Liver (tissue), 3 donors: ENCODE data around the gene LAD1.

ENCODE experiments used
- CTCF ChIP-seq: fragments of 150-350 bp; IDR thresholded peaks from 2 replicates; pipeline ENCODE4 v1.5.1; 2017; ENCODE audit warnings: improper control_type of control experiment, low read depth, low read length; ENCODE audit not compliant: missing input control
- FOXA1 ChIP-seq: IDR thresholded peaks from 2 replicates; pipeline ENCODE4 v1.6.1; 2016; ENCODE audit warnings: antibody characterized with exemption
- GABPA ChIP-seq, 2 donors: IDR thresholded peaks in 1 of 2; conservative IDR thresholded peaks in 1 of 2; 2 replicates each; pipeline ENCODE4 v1.6.1; 2016; ENCODE audit warnings: antibody characterized with exemption in 2 of 2, mild to moderate bottlenecking in 1 of 2, moderate library complexity in 1 of 2
- HNF4G ChIP-seq: IDR thresholded peaks from 2 replicates; pipeline ENCODE4 v1.6.1; 2016; ENCODE audit warnings: antibody characterized with exemption
- JUND ChIP-seq, 2 donors: IDR thresholded peaks; 2 replicates each; pipeline ENCODE4 v1.6.1; 2016; ENCODE audit warnings: antibody characterized with exemption in 2 of 2
- RAD21 ChIP-seq, 2 donors: IDR thresholded peaks; 2 replicates each; pipeline ENCODE4 v1.6.1; 2016; ENCODE audit warnings: antibody characterized with exemption in 2 of 2, mild to moderate bottlenecking in 2 of 2
- RXRA ChIP-seq, 2 donors: IDR thresholded peaks; 2 replicates each; pipeline ENCODE4 v1.6.1; 2017 to 2018; ENCODE audit warnings: antibody characterized with exemption in 2 of 2, mild to moderate bottlenecking in 1 of 2
- SP1 ChIP-seq: IDR thresholded peaks from 2 replicates; pipeline ENCODE4 v1.6.1; 2018; ENCODE audit warnings: antibody characterized with exemption, mild to moderate bottlenecking
- TAF1 ChIP-seq: conservative IDR thresholded peaks from 2 replicates; pipeline ENCODE4 v1.6.1; 2016; ENCODE audit warnings: antibody characterized with exemption, mild to moderate bottlenecking
- YY1 ChIP-seq: IDR thresholded peaks from 2 replicates; pipeline ENCODE4 v1.6.1; 2016; ENCODE audit warnings: antibody characterized with exemption, mild to moderate bottlenecking
- TF ChIP-seq, protein P1 (sequence below): IDR thresholded peaks from 2 replicates; pipeline ENCODE4 v1.6.1; 2016; ENCODE audit warnings: antibody characterized with exemption
- TF ChIP-seq, protein P2 (sequence below): IDR thresholded peaks from 2 replicates; pipeline ENCODE4 v1.6.1; 2016; ENCODE audit warnings: antibody characterized with exemption, mild to moderate bottlenecking
- donor health status: healthy.
- donor health status: healthy.

- no peak for TF ChIP-seq CTCF
- TF ChIP-seq TAF1, result no peak
- TF ChIP-seq, protein P1, sequence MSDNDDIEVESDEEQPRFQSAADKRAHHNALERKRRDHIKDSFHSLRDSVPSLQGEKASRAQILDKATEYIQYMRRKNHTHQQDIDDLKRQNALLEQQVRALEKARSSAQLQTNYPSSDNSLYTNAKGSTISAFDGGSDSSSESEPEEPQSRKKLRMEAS, result no peak
- TF ChIP-seq, protein P2, sequence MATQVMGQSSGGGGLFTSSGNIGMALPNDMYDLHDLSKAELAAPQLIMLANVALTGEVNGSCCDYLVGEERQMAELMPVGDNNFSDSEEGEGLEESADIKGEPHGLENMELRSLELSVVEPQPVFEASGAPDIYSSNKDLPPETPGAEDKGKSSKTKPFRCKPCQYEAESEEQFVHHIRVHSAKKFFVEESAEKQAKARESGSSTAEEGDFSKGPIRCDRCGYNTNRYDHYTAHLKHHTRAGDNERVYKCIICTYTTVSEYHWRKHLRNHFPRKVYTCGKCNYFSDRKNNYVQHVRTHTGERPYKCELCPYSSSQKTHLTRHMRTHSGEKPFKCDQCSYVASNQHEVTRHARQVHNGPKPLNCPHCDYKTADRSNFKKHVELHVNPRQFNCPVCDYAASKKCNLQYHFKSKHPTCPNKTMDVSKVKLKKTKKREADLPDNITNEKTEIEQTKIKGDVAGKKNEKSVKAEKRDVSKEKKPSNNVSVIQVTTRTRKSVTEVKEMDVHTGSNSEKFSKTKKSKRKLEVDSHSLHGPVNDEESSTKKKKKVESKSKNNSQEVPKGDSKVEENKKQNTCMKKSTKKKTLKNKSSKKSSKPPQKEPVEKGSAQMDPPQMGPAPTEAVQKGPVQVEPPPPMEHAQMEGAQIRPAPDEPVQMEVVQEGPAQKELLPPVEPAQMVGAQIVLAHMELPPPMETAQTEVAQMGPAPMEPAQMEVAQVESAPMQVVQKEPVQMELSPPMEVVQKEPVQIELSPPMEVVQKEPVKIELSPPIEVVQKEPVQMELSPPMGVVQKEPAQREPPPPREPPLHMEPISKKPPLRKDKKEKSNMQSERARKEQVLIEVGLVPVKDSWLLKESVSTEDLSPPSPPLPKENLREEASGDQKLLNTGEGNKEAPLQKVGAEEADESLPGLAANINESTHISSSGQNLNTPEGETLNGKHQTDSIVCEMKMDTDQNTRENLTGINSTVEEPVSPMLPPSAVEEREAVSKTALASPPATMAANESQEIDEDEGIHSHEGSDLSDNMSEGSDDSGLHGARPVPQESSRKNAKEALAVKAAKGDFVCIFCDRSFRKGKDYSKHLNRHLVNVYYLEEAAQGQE, result no peak
- TF ChIP-seq HNF4G, result no peak
- no peak for TF ChIP-seq YY1
- no peak for TF ChIP-seq RXRA (IDR thresholded peaks at IDR 0.05)
- no peak for TF ChIP-seq SP1
- no peak for TF ChIP-seq FOXA1
- TF ChIP-seq RAD21 (IDR thresholded peaks at IDR 0.05), result no peak
- no peak for TF ChIP-seq GABPA (IDR thresholded peaks at IDR 0.05 in 1 of 2, conservative IDR thresholded peaks at IDR 0.05 in 1 of 2)
- no peak for TF ChIP-seq JUND (IDR thresholded peaks at IDR 0.05)
Measured at GRCh38 chr1:201347498-201348210, 51.5 kb downstream of the LAD1 start.
